ENCODE measurements around the gene ASB18.

Gene ASB18, protein sequence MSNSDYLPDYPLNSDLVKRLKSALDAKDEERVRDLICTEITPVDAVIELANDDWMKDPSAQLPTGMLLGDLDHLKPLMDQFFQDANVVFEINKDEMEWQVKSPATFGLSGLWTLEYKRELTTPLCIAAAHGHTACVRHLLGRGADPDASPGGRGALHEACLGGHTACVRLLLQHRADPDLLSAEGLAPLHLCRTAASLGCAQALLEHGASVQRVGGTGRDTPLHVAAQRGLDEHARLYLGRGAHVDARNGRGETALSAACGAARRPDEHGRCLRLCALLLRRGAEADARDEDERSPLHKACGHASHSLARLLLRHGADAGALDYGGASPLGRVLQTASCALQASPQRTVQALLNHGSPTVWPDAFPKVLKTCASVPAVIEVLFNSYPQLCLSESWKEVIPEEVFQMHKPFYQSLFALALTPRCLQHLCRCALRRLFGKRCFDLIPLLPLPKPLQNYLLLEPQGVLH

GRCh38 chr2:236264256-236264655 lies at the start of gene ASB18:
ASB18 (minus strand) TSS chr2:236264406; CDS start chr2:236264345, 61 bp downstream.
- TF ChIP-seq ZNF274 (IDR thresholded peaks at IDR 0.05; ENCODE audit: low read depth, low read length), result no peak
- no peak within 1 kb of the TSS for H3K4me3 ChIP-seq (ENCODE audit: low read length)

DNA sequence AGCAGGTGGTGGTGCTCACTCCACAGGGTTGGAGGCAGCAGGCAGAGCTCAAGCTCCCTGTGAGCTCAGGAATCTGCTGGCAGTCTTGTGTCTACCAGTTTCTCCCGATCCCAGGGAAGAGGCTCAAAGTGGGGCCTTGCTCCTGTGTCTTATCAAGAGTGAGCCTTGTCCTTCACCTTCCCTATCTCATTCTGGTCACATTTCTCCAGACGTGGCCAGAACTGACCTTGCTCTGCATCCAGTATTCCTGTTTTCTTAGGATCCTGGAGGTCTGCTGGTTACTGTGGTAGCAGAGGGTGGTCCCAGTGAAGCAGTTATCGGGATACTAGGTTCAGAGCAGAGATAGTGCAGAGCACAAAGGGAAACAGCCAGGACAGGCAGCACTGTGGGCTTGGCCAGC lies 47.1 kb upstream of the ASB18 start:
- TF ChIP-seq ZNF274 (IDR thresholded peaks at IDR 0.05; ENCODE audit: low read depth, low read length), result no peak
- no peak overlapping the region for H3K4me3 ChIP-seq (ENCODE audit: low read length)

- no peak for TF ChIP-seq ZNF274 (IDR thresholded peaks at IDR 0.05; ENCODE audit: low read depth, low read length)
- no peak overlapping the region for H3K4me3 ChIP-seq (ENCODE audit: low read length)
These were observed 45.4 kb upstream of the ASB18 start for GRCh38 chr2:236309669-236310029.

DNA sequence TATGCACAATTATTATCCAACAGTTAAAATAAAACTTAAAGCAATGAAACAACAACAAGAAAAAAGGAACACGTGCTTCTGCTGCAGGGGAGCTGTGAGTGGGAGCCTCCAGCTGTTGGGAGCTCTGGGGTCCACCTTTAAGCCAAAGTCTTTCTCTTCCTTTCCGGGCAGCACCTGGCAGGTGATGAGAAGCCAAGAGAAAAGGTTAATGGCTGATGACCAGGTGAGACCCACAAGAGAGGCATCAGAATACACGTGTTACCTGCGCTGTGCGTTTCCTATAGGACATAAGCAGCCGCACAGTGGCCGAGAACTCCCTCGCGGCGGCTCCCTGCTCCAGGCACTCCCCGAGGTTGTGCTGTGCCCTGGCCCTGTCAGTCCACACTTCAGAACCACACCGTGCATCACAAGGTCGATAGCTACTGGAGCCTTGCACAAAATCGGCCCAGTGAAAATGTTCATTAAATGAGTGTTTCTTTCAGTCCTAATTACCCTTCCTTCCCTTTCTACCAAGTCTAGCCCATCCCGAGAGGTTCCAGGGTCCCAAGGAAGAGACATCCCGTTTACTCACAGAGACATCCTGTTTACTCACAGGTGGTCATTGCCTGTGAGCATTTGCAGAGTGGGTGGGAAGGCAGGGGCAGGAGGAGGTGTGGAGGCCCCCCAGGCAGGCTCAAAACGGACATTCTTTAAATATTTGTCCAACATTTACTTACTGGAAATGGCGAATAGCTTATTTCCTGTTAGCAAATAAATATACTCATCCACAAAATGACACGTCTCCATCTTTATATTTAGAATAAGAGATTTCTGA lies 44.9 kb upstream of the ASB18 start:
- no peak overlapping the region for H3K4me3 ChIP-seq (ENCODE audit: low read length)
- no peak for TF ChIP-seq ZNF274 (IDR thresholded peaks at IDR 0.05; ENCODE audit: low read depth, low read length)

GRCh38 chr2:236307641-236308040 lies 43.4 kb upstream of the ASB18 start:
- H3K4me3 ChIP-seq (ENCODE audit: low read length), result no peak overlapping the region
- TF ChIP-seq ZNF274 (IDR thresholded peaks at IDR 0.05; ENCODE audit: low read depth, low read length), result no peak

- TF ChIP-seq ZNF274 (IDR thresholded peaks at IDR 0.05; ENCODE audit: low read depth, low read length), result no peak
- no peak overlapping the region for H3K4me3 ChIP-seq (ENCODE audit: low read length)
These were observed 42.8 kb upstream of the ASB18 start for GRCh38 chr2:236306825-236307540.

DNA sequence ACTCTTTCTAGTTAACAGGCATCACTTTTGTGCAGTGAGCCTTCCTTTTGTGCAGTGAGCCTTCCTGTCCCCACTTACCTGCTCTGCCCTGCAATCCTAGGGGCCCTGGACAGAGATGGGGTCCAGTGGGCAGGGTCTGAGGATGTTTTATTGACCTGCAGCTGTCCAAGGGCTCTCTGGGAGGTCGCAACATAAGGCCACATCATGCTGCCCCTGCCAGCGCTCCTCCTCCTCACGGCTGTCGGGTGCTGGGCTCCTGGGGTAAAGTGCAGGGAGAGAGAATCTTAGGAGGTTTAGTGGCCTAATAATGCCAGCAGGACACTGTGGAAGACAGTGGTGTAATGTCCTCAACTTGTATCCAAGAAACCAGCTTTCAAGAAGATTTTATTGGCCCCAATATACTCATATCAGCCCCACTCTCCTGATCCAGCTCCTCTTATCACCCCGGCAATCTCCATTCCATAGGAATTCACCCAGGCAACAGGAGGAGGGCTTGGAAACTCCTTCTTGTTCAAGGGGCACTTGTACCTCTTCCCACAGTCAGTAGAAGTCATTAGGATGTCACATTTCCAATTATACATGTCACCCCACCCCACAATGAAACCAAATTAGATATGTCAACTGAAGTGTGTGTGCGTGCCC lies 41.9 kb upstream of the ASB18 start:
- TF ChIP-seq ZNF274 (IDR thresholded peaks at IDR 0.05; ENCODE audit: low read depth, low read length), result no peak
- H3K4me3 ChIP-seq (ENCODE audit: low read length), result no peak overlapping the region

DNA sequence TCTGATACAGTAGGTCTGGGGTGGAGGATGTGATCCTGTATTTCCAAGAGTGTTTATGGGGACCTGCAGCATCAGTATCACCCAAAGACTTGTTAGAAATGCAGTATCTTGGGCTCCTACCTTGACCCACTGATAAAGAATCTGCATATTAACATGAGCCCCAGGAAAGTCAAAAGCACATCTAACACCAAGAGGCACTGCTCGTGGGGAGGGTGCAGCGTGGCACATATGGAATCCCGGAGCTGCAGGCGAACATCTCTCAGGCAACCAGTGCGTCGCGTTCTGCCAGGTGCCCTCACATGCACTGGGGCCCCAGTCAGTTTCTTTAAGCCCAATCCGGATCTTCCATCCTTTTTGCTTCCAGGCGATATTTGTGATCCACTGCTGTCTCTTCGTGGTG lies 41.3 kb upstream of the ASB18 start:
- H3K4me3 ChIP-seq (ENCODE audit: low read length), result no peak overlapping the region
- TF ChIP-seq ZNF274 (IDR thresholded peaks at IDR 0.05; ENCODE audit: low read depth, low read length), result no peak

GRCh38 chr2:236303935-236304334 lies 39.7 kb upstream of the ASB18 start:
- H3K4me3 ChIP-seq (ENCODE audit: low read length), result no peak overlapping the region
- TF ChIP-seq ZNF274 (IDR thresholded peaks at IDR 0.05; ENCODE audit: low read depth, low read length), result no peak

GRCh38 chr2:236302555-236302954 lies 38.3 kb upstream of the ASB18 start:
- TF ChIP-seq ZNF274 (IDR thresholded peaks at IDR 0.05; ENCODE audit: low read depth, low read length), result no peak
- no peak overlapping the region for H3K4me3 ChIP-seq (ENCODE audit: low read length)

GRCh38 chr2:236298924-236299475 lies 34.8 kb upstream of the ASB18 start:
- TF ChIP-seq ZNF274 (IDR thresholded peaks at IDR 0.05; ENCODE audit: low read depth, low read length), result no peak
- H3K4me3 ChIP-seq (ENCODE audit: low read length), result no peak overlapping the region

DNA sequence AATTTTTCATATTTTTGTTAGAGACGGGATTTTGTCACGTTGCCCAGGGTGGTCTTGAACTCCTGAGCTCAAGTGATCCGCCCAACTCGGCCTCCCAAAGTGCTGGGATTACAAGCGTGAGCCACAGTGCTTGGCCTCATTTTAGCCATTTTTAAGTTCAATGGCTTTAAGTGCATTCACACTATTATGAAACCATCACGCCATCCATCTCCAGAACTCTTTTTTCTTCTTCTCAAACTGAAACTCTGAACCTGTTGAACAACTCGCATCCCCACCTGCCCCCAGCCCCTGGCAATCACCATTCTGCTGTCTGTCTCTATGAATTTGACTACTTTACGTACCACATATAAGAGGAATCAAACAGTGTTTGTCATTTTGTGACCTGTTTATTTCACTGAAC lies 31.3 kb upstream of the ASB18 start:
- no peak for TF ChIP-seq ZNF274 (IDR thresholded peaks at IDR 0.05; ENCODE audit: low read depth, low read length)
- no peak overlapping the region for H3K4me3 ChIP-seq (ENCODE audit: low read length)

GRCh38 chr2:236294647-236295046 lies 30.4 kb upstream of the ASB18 start:
- TF ChIP-seq ZNF274 (IDR thresholded peaks at IDR 0.05; ENCODE audit: low read depth, low read length), result no peak
- H3K4me3 ChIP-seq (ENCODE audit: low read length), result no peak overlapping the region

All from GM08714 (cell line).